Lung (tissue), 12 donors: ENCODE results near the gene PIEZO1. TPM values are rescaled to one million over a fixed set of nuclear protein-coding genes. Genes with fewer than 3 reads are reported as not detected.

Experiments
- ATAC-seq: fragments of 200-7000 bp; cut with Tn5 transposase; one replicate; pipeline ENCODE4 v1.9.1; 2020; ENCODE audit warnings: moderate number of reproducible peaks; ENCODE audit not compliant: insufficient read depth, low FRiP score
- DNase-seq, 3 donors: peaks; one replicate each; pipeline ENCODE4 v3.0.0-alpha.2; 2013 to 2017
- H3K27ac ChIP-seq, 2 donors: one replicate each; pipeline ENCODE4 v1.5.1; 2013; ENCODE audit warnings: mild to moderate bottlenecking in 2 of 2, moderate library complexity in 2 of 2, control low read depth in 1 of 2, inconsistent platforms in 1 of 2, low read depth in 1 of 2, low read length in 1 of 2
- H3K27me3 ChIP-seq, 3 donors: one replicate each; pipeline ENCODE4 v1.5.1; 2013; ENCODE audit warnings: low read length in 2 of 3; ENCODE audit not compliant: control insufficient read depth in 3 of 3, insufficient read depth in 3 of 3
- H3K36me3 ChIP-seq, 4 donors: one replicate each; pipeline ENCODE4 v1.5.1; 2013; ENCODE audit warnings: low read length in 4 of 4, mild to moderate bottlenecking in 1 of 4, moderate library complexity in 1 of 4; ENCODE audit not compliant: control insufficient read depth in 4 of 4, insufficient read depth in 4 of 4
- H3K4me1 ChIP-seq, 5 donors: one replicate each; pipeline ENCODE4 v1.5.1; 2013; ENCODE audit warnings: low read length in 5 of 5, mild to moderate bottlenecking in 2 of 5, moderate library complexity in 1 of 5; ENCODE audit not compliant: control insufficient read depth in 5 of 5, insufficient read depth in 5 of 5
- H3K4me3 ChIP-seq: one replicate; pipeline ENCODE4 v1.5.1; 2013; ENCODE audit warnings: mild to moderate bottlenecking, control low read depth, moderate library complexity
- H3K9ac ChIP-seq, 2 donors: one replicate each; pipeline ENCODE4 v1.5.1; 2013; ENCODE audit warnings: low read length in 2 of 2, control low read depth in 1 of 2; ENCODE audit not compliant: insufficient read depth in 1 of 2
- H3K9me3 ChIP-seq, 4 donors: one replicate each; pipeline ENCODE4 v1.5.1; 2013; ENCODE audit warnings: low read length in 3 of 4, mild to moderate bottlenecking in 1 of 4, moderate library complexity in 1 of 4; ENCODE audit not compliant: control insufficient read depth in 4 of 4, insufficient read depth in 3 of 4
- WGBS, 2 donors: extraction: QIAGEN DNeasy Blood & Tissue Kit; methylation state at CpG; one replicate each; pipeline ENCODE4 v1.1.7; 2013; 5-methylcytosine and 5-hydroxymethylcytosine counted together
- polyA plus RNA-seq, 2 donors: library from polyadenylated mRNA; stranded (reverse); fragments of 200-250 nt; gene quantifications; one replicate each; pipeline ENCODE4 v1.2.1, GENCODE V29; 2013
- total RNA-seq, 2 donors: library from RNA; depleted of rRNA in 1 of 2; stranded (reverse); fragments of >200 nt in 1 of 2; gene quantifications; one replicate each; pipeline ENCODE4 v1.2.1, GENCODE V29; 2014 to 2021
- TF ChIP-seq, protein P1 (sequence below): IDR thresholded peaks from 2 replicates; pipeline ENCODE4 v1.5.1; 2012; ENCODE audit warnings: mild to moderate bottlenecking; ENCODE audit errors: control extremely low read depth, extremely low read depth
- donor health status: control.
- donor health status: control.
- donor health status: Bipolar disorder and iron deficiency.
- donor health status: healthy.
- donor health status: DM: yes; HTN: yes; CAD: no.

Gene PIEZO1
- total and polyA plus RNA-seq, 4 donors = 113 to 207 (median 190) TPM

- H3K36me3 ChIP-seq = no peaks in the 10 kb centered on the region
- no peak for ATAC-seq
- TF ChIP-seq, protein P1, sequence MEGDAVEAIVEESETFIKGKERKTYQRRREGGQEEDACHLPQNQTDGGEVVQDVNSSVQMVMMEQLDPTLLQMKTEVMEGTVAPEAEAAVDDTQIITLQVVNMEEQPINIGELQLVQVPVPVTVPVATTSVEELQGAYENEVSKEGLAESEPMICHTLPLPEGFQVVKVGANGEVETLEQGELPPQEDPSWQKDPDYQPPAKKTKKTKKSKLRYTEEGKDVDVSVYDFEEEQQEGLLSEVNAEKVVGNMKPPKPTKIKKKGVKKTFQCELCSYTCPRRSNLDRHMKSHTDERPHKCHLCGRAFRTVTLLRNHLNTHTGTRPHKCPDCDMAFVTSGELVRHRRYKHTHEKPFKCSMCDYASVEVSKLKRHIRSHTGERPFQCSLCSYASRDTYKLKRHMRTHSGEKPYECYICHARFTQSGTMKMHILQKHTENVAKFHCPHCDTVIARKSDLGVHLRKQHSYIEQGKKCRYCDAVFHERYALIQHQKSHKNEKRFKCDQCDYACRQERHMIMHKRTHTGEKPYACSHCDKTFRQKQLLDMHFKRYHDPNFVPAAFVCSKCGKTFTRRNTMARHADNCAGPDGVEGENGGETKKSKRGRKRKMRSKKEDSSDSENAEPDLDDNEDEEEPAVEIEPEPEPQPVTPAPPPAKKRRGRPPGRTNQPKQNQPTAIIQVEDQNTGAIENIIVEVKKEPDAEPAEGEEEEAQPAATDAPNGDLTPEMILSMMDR = no peak
- DNase-seq = no peak
- no peaks in the 10 kb centered on the region for H3K9me3 ChIP-seq
- H3K9ac ChIP-seq = no peak overlapping the region
- WGBS, 2 donors = 53 to 77% methylated on average over 12 of the region's 12 CpGs
- H3K4me3 ChIP-seq = no peak overlapping the region
- peaks cover 0 to 3% (median 0%) of the 10 kb centered on the region in 3 donors for H3K27me3 ChIP-seq
- no peak overlapping the region for H3K27ac ChIP-seq
- no peaks in the 10 kb centered on the region for H3K4me1 ChIP-seq
These were observed 7.7 kb upstream of the PIEZO1 start for GRCh38 chr16:88792668-88793250.

DNA sequence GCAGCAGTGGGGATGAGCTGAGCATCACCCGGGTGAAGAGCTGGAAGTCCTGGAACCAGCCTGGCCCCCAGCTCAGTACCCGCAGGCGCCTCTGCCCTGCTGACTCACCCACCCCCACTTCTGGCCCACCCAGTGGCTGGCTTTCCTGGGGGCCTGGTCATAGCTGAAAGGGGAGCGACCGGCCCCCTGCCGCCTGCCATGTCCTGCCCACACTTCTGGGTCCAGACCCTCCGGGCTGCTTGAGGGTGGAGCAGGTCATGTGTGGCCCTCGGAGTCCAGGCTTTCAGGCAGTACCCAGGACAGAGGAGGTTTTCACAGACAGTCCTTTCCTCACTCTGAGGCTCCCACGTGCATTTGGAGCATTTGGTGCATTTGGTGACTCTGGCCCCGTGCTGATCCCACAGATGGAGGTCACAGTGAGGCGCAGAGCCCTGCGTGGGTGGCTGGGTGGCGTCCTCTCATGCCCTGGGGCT, 7.1 kb upstream of the PIEZO1 start:
- WGBS, 2 donors = 48 to 60% methylated on average over 10 to 13 of the region's 13 CpGs
- peaks cover 0 to 3% (median 0%) of the 10 kb centered on the region in 3 donors for H3K27me3 ChIP-seq
- ATAC-seq = no peak
- no peak for DNase-seq
- H3K9ac ChIP-seq = no peak overlapping the region
- H3K4me3 ChIP-seq = no peak overlapping the region
- no peaks in the 10 kb centered on the region for H3K9me3 ChIP-seq
- TF ChIP-seq, protein P1 = no peak
- H3K27ac ChIP-seq = no peak overlapping the region
- no peaks in the 10 kb centered on the region for H3K4me1 ChIP-seq
- no peaks in the 10 kb centered on the region for H3K36me3 ChIP-seq

GRCh38 chr16:88790312-88791211, 5.5 kb upstream of the PIEZO1 start:
- peaks cover 0 to 3% (median 0%) of the 10 kb centered on the region in 3 donors for H3K27me3 ChIP-seq
- DNase-seq = no peak
- ATAC-seq = no peak
- H3K4me3 ChIP-seq = no peak overlapping the region
- H3K9ac ChIP-seq = no peak overlapping the region
- no peaks in the 10 kb centered on the region for H3K4me1 ChIP-seq
- TF ChIP-seq, protein P1 = no peak
- no peaks in the 10 kb centered on the region for H3K9me3 ChIP-seq
- no peaks in the 10 kb centered on the region for H3K36me3 ChIP-seq
- peak overlapping the region in 1 of 2 donors; percentile 23 for H3K27ac ChIP-seq
- WGBS, 2 donors = 18 to 25% methylated on average over 24 of the region's 24 CpGs
